ENCODE results near the gene TMOD3. TPM values are rescaled to one million over a fixed set of nuclear protein-coding genes. Genes with fewer than 3 reads are reported as not detected.

TMOD3 gene
- total RNA-seq, 4 donors from 2014 or later: 52.3 to 70.2 (median 62.5) TPM

DNA sequence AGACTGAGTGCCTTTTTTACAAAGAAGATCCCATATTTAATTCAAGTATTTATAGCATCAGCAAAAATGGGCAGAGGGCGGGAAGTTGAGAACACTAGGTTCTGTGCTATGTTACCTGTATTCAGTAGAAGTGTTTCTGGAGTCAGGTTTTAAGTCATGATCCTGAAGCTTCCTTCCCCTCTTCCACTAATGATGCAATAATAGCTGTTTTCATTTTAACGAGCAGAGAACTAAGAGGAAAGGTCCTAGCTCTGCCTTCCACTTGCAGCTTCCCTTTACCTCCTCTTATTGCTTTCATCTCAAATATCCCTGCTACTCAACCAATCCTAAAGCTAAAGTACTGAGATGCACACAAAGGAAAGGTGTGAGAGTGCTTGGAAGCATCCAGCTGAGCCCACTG lies 16.9 kb upstream of the TMOD3 start:
- Histone ChIP-seq H3K4me1 (peaks cover 0 to 27% (median 0%) of the 10 kb centered on the region in 3 donors), H3K27me3 (no peaks in the 10 kb centered on the region), H3K9me3 (no peaks in the 10 kb centered on the region), H3K27ac (no peak overlapping the region), H3K4me3 (no peak overlapping the region), H3K36me3 (peaks cover 0 to 22% (median 0%) of the 10 kb centered on the region in 3 donors)
- intact Hi-C loops (cut with DNase I): no loop called here
- TF ChIP-seq, protein P1, sequence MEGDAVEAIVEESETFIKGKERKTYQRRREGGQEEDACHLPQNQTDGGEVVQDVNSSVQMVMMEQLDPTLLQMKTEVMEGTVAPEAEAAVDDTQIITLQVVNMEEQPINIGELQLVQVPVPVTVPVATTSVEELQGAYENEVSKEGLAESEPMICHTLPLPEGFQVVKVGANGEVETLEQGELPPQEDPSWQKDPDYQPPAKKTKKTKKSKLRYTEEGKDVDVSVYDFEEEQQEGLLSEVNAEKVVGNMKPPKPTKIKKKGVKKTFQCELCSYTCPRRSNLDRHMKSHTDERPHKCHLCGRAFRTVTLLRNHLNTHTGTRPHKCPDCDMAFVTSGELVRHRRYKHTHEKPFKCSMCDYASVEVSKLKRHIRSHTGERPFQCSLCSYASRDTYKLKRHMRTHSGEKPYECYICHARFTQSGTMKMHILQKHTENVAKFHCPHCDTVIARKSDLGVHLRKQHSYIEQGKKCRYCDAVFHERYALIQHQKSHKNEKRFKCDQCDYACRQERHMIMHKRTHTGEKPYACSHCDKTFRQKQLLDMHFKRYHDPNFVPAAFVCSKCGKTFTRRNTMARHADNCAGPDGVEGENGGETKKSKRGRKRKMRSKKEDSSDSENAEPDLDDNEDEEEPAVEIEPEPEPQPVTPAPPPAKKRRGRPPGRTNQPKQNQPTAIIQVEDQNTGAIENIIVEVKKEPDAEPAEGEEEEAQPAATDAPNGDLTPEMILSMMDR (IDR thresholded peaks at IDR 0.05): no peak
- no peak for TF ChIP-seq POLR2A (IDR thresholded peaks at IDR 0.05)
- 83 to 92% methylated on average over 2 of the region's 2 CpGs for WGBS, 2 donors
- DNase-seq: no peak

DNA sequence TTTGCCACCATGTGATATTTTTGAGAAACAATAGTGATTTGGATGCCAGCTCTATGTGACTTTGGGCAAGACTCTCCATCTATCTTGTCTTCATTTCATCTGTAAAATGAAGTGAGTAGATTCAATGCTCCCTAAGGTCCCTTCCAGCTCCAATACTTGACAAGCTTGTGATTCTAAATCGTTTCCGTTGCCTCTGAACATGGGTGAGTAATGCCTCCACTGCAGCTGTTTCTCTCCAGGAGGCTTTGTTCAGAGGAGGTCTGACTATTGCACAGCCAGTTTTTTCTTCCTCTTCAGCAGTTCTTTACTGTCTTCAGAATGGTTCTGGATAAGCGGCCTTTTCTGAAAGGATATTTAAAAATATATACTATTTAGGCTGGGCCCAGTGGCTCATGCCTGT lies 14.8 kb upstream of the TMOD3 start:
- 74 to 93% methylated on average over 2 to 3 of the region's 3 CpGs for WGBS, 2 donors
- TF ChIP-seq, protein P1 (IDR thresholded peaks at IDR 0.05): no peak
- no peak for TF ChIP-seq POLR2A (IDR thresholded peaks at IDR 0.05)
- Histone ChIP-seq H3K36me3 (peaks cover 0 to 15% (median 0%) of the 10 kb centered on the region in 3 donors), H3K4me3 (no peak overlapping the region), H3K9me3 (no peaks in the 10 kb centered on the region), H3K4me1 (peaks cover 0 to 28% (median 0%) of the 10 kb centered on the region in 3 donors), H3K27me3 (no peaks in the 10 kb centered on the region), H3K27ac (peak overlapping the region in 1 of 4 donors; percentile 39)
- intact Hi-C loops (cut with DNase I): no loop called here
- DNase-seq: no peak

DNA sequence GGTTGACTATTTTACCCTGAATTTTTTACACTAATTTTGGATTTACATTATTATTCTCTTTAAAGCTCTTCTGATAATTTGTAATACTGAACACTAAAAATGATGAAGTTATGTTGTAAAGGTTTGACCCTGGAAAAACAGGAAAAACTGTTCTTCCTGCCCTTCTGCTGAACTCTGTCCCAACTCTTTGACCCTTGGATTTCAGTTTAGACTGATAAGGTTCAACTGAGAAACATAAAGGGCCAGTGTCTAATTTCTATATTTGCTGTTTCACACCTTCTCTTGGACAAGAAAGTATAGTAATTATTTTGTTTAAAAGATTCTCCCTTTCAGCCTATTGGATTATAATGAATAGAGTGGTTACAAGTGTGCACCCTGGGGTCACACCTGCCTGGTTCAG lies 12.8 kb upstream of the TMOD3 start:
- no peak for DNase-seq
- intact Hi-C loops (cut with DNase I): no loop called here
- Histone ChIP-seq H3K27me3 (no peaks in the 10 kb centered on the region), H3K4me3 (no peak overlapping the region), H3K9me3 (peaks cover 0 to 7% (median 6%) of the 10 kb centered on the region in 3 donors), H3K27ac (peak overlapping the region in 1 of 4 donors; percentile 18), H3K36me3 (peaks cover 0 to under 1% (median 0%) of the 10 kb centered on the region in 3 donors), H3K4me1 (peaks cover 0 to 28% (median 0%) of the 10 kb centered on the region in 3 donors)
- TF ChIP-seq, protein P1 (IDR thresholded peaks at IDR 0.05): no peak
- TF ChIP-seq POLR2A (IDR thresholded peaks at IDR 0.05): no peak

DNA sequence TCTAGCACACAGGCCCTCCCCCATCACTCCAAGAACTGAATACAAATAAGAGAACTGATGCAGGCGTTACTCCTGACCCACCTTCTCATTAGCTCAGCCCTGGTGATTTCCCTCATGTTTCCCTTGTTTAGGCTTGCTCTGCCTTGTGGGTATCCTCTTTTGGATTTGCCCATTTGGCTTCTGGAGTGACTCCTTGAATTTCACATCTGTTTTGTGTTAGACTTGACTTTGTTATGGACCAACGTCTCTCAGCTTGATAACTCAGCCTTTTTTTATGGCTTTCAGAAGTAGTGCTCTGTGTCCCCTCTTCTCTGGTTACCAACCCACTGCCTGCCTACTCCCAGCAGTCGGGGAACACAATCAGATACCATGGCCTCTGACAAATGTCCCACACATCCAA lies 11.3 kb upstream of the TMOD3 start:
- Histone ChIP-seq H3K27me3 (no peaks in the 10 kb centered on the region), H3K9me3 (peaks cover 0 to 11% (median 9%) of the 10 kb centered on the region in 3 donors), H3K36me3 (no peaks in the 10 kb centered on the region), H3K4me3 (no peak overlapping the region), H3K4me1 (peaks cover 0 to 28% (median 0%) of the 10 kb centered on the region in 3 donors), H3K27ac (no peak overlapping the region)
- 72 to 84% methylated on average over 3 of the region's 3 CpGs for WGBS, 2 donors
- intact Hi-C loops (cut with DNase I): no loop called here
- TF ChIP-seq, protein P1 (IDR thresholded peaks at IDR 0.05): no peak
- TF ChIP-seq POLR2A (IDR thresholded peaks at IDR 0.05): no peak
- no peak for DNase-seq

DNA sequence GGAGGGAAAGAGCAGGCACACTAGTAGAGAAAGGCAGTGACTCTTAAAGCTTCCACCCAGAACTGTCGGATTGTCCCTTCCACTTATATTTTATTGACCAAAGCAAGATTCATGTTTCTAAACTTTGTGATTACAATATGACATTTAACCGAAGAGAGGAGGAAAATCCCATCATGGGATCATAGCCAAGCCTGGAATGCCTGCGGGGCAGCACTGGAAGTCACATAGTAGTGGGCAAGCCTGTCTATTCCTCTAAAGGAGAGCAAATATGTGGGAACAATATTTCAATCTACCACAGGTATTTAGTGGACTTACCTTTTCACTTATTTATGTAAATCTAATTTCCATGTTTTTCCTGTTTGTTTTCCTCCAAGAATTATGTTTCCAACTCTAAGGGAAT lies 3.8 kb upstream of the TMOD3 start:
- TF ChIP-seq POLR2A (IDR thresholded peaks at IDR 0.05): no peak
- TF ChIP-seq, protein P1 (IDR thresholded peaks at IDR 0.05): no peak
- WGBS, 2 donors: 58 to 71% methylated on average over 3 of the region's 3 CpGs
- no peak for DNase-seq
- no peaks in the 10 kb centered on the region for H3K27me3 ChIP-seq
- no peak overlapping the region for H3K4me3 ChIP-seq
- intact Hi-C loops (cut with DNase I): no loop called here
- H3K36me3 ChIP-seq: no peaks in the 10 kb centered on the region
- no peak overlapping the region for H3K27ac ChIP-seq
- H3K4me1 ChIP-seq: peaks cover 0 to 13% (median 0%) of the 10 kb centered on the region in 3 donors
- peaks cover 0 to 11% (median 9%) of the 10 kb centered on the region in 3 donors for H3K9me3 ChIP-seq

All from esophagus squamous epithelium (tissue), 5 donors.